ENCODE measurements around the gene CRHR1.

DNA sequence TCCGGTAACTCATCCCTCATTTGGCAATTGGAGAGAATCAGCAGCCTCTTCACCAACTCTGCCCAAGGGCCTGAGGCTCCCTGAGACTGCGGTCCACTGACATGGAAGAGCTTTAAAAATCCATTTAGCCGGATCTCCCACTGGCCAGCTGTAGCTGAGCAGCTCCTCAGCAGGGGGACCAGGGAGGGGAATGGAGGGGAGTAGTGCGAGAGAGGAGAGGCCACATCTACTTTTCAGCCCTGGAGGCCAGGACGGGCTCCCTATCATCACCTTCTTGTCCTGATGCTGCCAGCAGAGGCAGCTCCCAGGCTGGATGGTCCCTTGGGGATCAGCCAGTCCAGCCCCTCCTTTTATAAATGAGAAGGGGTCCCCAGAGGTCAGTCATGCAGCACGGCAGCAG, 35.5 kb downstream of the CRHR1 start:
- TF ChIP-seq RAD21 (IDR thresholded peaks at IDR 0.05; ENCODE audit: low read length) (no peak), NRF1 (IDR thresholded peaks at IDR 0.05; ENCODE audit: low read depth, low read length) (no peak), NFIC (IDR thresholded peaks at IDR 0.05; ENCODE audit: borderline replicate concordance) (no peak), POLR2AphosphoS5 (IDR thresholded peaks at IDR 0.05; ENCODE audit: low read depth, low read length) (no peak), RCOR1 (IDR thresholded peaks at IDR 0.05; ENCODE audit: low read length) (no peak), GATA2 (CRISPR knock-in tag; IDR thresholded peaks at IDR 0.05) (no peak)
- TF ChIP-seq, protein P1, sequence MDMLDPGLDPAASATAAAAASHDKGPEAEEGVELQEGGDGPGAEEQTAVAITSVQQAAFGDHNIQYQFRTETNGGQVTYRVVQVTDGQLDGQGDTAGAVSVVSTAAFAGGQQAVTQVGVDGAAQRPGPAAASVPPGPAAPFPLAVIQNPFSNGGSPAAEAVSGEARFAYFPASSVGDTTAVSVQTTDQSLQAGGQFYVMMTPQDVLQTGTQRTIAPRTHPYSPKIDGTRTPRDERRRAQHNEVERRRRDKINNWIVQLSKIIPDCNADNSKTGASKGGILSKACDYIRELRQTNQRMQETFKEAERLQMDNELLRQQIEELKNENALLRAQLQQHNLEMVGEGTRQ (IDR thresholded peaks at IDR 0.05; ENCODE audit: borderline replicate concordance, low read depth, low read length) = no peak
- TF ChIP-seq, protein P2, sequence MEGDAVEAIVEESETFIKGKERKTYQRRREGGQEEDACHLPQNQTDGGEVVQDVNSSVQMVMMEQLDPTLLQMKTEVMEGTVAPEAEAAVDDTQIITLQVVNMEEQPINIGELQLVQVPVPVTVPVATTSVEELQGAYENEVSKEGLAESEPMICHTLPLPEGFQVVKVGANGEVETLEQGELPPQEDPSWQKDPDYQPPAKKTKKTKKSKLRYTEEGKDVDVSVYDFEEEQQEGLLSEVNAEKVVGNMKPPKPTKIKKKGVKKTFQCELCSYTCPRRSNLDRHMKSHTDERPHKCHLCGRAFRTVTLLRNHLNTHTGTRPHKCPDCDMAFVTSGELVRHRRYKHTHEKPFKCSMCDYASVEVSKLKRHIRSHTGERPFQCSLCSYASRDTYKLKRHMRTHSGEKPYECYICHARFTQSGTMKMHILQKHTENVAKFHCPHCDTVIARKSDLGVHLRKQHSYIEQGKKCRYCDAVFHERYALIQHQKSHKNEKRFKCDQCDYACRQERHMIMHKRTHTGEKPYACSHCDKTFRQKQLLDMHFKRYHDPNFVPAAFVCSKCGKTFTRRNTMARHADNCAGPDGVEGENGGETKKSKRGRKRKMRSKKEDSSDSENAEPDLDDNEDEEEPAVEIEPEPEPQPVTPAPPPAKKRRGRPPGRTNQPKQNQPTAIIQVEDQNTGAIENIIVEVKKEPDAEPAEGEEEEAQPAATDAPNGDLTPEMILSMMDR (IDR thresholded peaks at IDR 0.05) = no peak
- TF ChIP-seq, protein P3, sequence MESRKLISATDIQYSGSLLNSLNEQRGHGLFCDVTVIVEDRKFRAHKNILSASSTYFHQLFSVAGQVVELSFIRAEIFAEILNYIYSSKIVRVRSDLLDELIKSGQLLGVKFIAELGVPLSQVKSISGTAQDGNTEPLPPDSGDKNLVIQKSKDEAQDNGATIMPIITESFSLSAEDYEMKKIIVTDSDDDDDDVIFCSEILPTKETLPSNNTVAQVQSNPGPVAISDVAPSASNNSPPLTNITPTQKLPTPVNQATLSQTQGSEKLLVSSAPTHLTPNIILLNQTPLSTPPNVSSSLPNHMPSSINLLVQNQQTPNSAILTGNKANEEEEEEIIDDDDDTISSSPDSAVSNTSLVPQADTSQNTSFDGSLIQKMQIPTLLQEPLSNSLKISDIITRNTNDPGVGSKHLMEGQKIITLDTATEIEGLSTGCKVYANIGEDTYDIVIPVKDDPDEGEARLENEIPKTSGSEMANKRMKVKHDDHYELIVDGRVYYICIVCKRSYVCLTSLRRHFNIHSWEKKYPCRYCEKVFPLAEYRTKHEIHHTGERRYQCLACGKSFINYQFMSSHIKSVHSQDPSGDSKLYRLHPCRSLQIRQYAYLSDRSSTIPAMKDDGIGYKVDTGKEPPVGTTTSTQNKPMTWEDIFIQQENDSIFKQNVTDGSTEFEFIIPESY (IDR thresholded peaks at IDR 0.05; ENCODE audit: borderline replicate concordance, low read depth) = no peak

Data from SK-N-SH (cell line).